HG03571 (cell line): Measurements from ENCODE around the gene DOHH.
"Not testable (repeated sequence)": the region's sequence is repeated elsewhere in the genome, so short reads cannot be mapped to it uniquely, and the experiment has no call there.

Experiments used
- ATAC-seq: cut with Tn5 transposase; IDR thresholded peaks from one replicate; pipeline ENCODE4 v1.9.1; 2021; ENCODE audit not compliant: unreplicated experiment

DOHH gene

GRCh38 chr19:3520166-3521103 lies 20.0 kb upstream of the DOHH start:
- ATAC-seq = no peak

GRCh38 chr19:3519126-3519525 lies 18.7 kb upstream of the DOHH start:
- no peak for ATAC-seq

GRCh38 chr19:3518659-3519058 lies 18.2 kb upstream of the DOHH start:
- no peak for ATAC-seq

GRCh38 chr19:3518255-3518654 lies 17.8 kb upstream of the DOHH start:
- no peak for ATAC-seq

- no peak for ATAC-seq
These were observed 17.2 kb upstream of the DOHH start for GRCh38 chr19:3517638-3518037.

DNA sequence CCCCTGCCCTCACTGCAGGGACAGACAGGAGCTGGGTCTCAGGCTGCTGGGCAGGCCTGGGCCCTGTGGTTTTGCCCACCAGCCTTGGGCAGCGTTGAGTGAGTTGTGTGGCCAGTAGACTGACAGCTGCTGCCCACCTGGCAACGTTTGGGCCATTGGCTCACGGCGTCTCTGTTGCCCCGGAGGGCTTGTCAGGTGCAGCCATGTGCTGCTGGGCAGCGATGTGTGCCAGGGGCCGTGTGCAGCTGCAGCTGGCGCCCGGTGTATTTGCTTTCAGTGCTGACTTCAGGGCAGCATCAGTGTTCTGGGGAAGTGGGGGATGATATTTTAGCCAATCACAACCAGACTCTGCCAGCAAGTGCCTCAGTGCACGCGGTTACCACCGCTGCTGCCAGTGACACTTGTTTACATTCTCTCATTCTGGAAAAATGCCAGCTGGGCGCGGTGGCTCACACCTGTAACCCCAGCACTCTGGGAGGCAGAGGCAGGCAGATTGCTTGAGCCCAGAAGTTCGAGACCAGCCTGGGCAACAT lies 16.3 kb upstream of the DOHH start:
- ATAC-seq = no peak

DNA sequence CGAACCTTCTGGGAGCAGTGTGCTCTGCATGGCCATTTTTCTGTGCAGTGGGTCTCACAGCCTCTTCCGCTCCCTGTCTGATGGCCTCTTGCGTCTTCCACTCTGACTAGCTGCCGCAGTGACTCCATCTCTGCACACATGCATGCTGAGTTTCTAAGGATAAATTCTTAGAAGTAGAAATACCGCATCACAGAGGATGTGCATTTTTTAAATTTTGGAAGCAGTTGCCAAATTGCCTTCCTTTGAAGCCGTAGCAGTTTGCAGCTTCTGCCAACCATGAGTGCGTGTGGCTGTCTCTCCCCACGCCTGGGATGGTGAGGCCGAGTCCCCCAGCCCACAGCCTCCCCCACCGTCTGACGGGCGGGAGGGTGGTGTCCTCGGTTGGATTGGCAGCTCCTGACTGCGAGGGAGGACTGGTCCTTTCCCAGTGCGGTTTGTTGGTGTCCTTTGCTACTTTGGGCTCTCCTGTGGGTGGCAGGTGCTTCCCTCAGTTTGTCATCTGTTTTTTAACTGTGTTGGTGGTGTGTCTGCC lies 15.5 kb upstream of the DOHH start:
- ATAC-seq = no peak

DNA sequence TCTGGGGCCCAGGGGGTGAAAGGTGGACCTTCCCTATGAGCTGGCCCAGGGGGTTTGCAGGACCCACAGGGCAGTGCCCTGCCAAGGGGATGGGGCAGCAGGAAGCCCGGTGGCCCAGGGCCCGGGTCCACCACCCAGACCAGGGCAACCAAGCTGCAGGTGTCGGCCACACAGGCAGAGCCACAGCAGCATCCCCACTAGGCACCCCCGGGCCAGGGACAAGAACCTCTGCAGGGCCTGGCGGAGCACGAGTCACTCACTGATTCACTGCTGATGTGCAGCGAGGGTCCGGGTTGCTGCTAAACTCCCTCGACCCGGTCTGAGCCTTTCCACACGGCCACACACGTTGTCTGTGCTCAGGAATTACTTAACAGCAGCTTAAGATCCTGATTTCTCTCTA lies 14.5 kb upstream of the DOHH start:
- ATAC-seq = no peak

DNA sequence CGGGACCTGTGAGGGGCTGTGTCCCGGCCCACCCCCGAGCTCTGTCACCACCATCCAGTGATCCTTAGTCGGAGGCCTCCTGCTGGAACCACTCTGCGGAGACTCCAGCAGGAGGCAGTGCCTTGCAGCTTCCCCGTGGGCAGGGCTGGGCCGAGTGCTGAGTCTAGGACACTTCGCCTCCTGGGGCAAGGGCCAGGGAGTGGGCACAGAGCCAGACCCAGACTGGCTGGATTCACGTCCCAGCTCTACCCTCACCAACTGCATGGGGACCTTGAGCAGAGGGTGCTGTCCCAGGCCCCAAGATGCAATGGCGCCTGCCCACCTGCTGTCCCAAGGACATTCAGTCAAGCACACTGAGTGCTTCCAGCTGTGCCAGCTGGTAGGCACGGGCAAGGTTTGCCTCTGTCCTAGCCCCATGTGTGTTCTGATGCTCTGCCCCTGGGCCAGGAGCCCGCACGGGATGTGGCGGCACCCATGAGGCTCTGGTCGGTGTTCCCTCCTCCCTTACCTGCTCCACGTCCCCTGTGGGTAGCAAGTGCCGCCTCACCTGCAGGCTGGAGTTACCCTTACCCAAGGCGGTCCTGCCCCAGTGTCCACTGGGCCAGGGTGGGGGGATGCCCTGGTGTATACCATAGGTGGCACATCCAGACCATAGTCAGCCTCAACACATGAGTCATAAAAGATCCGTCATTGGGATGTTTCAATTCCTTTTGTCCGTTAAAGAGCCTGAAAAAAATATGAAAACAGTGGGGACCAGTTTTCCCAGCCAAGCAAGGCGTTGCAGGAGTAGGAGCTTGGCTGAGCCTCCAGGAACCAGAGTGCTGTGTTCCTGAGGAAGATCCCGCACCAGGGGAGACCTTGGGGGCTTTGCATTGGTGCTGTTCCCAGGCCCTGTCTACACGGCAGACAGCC lies 13.0 kb upstream of the DOHH start:
- ATAC-seq = no peak

DNA sequence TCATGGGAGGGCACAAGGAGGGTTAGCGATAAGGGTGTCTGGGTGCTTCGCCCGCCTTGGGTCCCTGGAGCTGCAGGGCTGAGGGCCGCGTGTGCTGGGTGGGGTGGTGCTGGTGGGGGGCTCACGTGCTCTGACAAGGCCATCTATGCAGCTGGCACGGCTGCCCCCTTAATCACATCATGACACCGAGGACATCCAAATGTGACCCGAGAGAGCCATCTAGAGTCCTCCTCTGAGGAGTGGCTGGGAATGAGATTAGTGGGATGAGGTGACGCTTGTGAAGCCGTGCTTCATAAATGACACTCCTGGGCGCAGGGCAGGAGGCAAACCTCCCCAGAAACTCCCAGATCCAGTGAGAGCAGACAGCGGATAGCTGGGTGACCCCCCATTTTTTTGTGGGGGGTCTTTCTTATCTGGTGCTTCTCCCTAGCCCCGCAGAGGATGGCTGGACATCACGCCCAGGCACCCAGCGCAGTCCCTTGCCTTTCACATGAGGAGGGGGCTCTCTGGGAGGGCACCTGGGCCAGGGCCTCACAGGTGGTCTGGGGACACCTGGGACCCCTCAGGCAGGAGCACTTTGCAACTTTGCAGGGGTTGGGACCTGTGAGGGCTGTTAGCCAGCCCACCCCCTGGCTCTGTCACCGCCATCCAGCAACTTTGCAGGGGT lies 12.2 kb upstream of the DOHH start:
- ATAC-seq = no peak

GRCh38 chr19:3511506-3512251 lies 11.2 kb upstream of the DOHH start:
- no peak for ATAC-seq

GRCh38 chr19:3510727-3511126 lies 10.3 kb upstream of the DOHH start:
- no peak for ATAC-seq

DNA sequence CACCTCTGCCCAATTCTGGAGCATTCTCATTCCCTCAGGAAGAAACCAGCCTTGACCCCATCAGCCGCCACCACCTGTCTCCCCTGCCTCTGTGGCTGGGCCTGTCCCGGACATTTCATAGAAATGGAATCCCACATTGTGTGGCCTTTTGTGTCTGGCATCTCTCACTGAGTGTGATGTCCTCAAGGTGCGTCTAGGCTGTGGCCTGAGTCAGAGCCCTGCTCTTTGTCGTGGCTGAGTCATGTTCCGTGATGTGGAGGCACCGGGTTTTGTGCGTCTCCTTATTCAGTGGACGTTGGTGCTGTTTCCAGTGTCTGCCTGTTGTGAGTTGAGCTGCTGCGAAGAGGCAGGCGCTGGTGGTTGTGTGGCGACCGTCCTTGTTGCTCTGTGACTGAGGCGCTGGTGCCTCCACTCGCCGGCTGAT lies 9.1 kb upstream of the DOHH start:
- no peak for ATAC-seq

DNA sequence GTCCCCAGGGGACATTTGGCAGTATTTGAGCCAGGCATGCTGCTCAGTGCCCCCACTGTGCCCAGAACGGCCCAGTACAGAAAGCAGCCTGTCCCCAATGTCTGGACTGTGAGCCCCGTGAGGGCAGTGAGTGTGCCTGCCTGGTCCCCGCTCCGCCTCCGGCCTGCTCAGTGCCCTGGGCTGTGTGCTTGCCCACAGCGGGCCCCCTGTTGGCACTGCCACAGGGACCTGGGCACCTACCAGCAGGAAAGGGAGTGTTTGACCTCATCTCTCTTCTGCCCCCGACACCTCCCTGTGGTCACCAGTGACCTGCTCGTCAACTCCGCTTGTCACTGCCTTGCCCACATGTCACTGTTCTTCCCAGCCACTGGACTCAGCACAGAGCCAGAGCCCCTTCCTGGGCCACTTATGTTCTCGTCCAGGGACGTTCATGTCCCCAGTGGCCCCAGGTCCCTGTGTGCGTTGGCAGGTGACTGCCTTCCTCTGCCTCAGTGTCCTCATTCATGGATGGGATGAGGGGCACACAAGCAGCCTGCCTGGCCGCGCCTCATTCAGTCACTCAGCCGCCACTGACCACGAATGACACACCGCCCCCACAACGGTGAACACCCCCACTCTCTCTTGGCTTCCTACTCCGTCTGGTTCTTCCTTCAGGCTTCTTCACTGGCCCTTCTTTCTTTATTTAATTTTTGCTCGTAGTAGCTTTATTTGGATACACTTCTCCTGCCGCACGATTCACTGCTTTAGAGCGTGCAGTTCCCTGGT lies 8.5 kb upstream of the DOHH start:
- no peak for ATAC-seq

DNA sequence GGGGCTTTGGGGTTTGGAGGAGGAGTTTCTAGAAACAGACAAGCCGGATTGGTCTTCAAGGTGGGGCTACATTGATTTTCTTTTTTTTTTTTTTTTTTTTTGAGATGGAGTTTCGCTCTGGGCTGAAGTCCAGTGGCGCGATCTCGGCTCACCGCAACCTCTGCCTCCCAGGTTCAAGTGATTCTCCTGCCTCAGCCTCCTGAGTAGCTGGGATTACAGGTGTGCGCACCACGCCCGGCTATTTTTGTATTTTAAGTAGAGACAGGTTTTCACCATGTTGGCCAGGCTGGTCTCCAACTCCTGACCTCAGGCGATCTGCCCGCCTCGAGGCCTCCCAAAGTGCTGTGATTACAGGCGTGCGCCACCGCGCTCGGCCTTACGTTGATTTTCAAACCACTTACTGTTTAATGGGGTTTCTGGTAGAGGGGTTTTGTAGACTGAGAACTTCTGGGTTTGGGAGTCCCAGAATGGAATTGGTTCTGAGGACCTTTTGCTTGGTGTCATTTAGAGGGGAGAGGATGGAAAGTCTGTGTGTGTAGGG lies 7.7 kb upstream of the DOHH start:
- ATAC-seq = not testable (repeated sequence)

DNA sequence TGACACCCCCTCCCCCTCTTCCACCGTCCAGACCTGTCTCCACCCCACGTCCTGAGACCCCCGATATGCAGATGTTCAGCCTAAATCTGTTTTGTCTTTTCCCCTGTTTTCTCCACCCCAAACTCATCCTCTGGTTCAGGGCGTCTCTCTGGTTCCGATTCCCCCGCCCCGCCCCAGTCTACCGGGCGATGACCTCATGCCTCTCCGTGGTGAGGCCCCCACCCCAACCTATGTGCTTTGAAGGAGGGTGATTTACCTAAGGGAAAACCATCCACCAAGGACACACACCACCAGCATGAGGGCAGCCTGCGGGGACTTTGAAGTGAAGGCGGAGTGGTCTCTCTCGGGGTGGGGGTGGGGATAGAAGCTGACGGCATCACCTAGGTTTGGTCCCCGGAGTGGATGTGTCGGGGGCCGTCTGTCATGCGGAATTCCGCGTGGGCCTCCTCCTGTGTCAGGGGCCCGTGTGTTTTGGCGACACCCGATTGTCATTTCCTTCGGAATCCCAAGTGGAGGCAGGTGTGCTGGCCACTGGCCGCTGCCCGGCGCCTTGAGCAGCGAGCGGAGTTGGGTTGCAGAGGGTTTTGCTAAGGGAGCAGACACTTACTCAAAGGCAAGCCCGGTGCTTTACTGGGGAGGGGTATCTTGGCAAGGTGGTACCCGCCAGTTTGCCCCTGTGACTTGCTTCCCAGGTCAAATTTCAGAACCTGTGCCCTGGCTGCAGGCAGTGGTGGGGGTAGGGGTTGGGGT lies 7.1 kb upstream of the DOHH start:
- no peak for ATAC-seq

GRCh38 chr19:3506384-3507340 lies 6.2 kb upstream of the DOHH start:
- ATAC-seq = no peak
